GM18520 (cell line): ENCODE measurements around the gene KIF22.

Experiments
- ATAC-seq: cut with Tn5 transposase; IDR thresholded peaks from one replicate; pipeline ENCODE4 v1.9.1; 2021; ENCODE audit not compliant: unreplicated experiment

KIF22 gene

DNA sequence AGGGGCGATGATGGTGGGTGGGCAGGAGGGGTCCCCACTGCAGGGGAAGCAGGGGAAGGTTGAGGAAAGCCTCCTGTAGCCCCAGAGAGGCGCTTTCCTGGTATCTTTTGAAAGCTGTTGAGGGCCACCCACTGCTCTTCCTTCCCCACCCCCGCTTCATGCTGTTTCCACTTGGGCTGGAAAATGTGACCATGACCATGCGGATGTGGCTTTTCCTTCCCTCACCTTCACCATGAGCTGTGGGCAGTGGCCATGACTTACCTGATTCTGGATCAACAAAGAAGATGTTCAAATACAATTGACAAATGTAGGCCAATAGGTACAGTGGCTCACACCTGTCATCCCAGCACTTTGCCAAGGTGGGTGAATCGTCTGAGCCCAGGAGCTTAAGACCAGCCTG lies 43.5 kb downstream of the KIF22 start:
- ATAC-seq, result no peak

DNA sequence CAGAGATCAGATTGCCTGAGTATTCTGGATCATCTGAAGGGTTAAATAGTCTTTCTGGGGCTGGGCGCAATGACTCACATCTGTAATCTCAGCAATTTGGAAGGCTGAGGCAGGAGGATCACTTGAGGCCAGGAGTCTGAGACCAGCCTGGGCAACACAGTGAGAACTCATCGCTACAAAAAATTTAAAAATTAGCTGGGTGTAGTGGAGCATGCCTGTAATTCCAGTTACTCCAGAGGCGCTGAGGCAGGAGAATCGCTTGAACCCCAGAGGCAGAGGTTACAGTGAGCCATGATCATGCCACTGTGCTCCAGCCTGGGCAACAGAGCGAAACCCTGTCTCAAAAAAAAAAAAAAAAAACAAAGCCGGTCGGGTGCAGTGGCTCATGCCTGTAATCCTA lies 45.4 kb downstream of the KIF22 start:
- no peak for ATAC-seq

DNA sequence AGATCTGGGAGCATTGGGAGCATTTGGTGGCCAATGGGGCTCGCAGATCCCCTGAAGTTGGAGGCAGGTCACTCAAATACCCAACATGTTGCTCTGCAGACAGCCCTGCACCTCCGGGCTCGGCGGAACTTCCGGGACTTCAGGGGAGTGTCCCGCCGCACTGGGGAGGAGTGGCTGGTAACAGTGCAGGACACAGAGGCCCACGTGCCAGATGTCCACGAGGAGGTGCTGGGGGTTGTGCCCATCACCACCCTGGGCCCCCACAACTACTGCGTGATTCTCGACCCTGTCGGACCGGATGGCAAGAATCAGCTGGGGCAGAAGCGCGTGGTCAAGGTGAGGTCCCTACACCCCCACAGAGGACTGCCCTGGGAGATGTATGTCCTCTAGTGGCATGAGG lies 46.1 kb downstream of the KIF22 start:
- ATAC-seq, result no peak

DNA sequence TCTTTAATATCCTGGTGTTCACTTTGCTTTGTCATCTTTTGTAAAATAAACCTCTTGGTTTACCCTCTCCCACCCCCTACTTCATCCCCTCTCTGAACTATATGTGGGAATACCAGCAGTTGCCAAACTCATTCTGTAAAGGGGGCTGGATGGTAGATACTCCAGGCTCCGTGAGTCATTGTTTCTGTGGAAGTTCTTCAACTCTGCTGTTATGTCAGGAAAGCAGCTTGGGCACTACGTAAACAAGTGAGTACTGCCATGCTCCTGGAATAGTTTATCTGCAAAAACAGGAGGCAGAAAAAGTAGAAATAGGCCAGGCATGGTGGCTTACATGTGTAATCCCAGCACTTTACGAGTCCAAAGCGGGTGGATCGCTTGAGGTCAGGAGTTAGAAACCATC lies 47.3 kb downstream of the KIF22 start:
- no peak for ATAC-seq

DNA sequence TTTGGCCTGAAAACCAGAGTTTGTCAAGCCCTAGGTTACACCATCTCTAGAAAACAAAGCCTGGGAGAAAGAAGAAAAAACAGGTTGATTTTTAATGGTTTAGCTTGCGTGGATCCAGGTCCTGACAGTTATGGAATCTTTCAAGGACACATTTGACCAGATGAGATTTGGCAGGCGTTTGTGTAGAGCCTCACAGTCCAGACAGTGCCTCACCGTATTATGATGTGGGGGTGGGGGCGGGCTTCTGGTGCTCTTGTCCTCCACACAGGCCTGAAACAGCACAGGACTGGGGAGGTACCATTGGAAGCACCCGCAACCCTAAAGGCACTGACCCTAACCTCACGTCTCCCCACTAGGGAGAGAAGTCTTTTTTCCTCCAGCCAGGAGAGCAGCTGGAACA lies 49.3 kb downstream of the KIF22 start:
- ATAC-seq, result no peak

DNA sequence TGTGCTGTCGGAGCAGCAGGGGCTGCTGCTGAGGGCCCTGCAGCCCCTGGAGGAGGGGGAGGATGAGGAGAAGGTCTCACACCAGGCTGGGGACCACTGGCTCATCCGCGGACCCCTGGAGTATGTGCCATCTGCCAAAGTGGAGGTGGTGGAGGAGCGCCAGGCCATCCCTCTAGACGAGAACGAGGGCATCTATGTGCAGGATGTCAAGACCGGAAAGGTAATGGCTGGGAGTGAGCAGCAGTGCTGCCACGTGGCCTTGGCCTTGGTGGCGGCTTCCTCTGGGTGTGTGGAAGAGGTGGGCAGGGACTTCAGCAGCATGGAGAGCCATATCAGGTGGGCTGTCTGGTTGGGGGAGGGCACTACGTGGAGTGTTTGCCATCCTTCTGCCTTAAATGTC lies 49.7 kb downstream of the KIF22 start:
- ATAC-seq, result no peak

DNA sequence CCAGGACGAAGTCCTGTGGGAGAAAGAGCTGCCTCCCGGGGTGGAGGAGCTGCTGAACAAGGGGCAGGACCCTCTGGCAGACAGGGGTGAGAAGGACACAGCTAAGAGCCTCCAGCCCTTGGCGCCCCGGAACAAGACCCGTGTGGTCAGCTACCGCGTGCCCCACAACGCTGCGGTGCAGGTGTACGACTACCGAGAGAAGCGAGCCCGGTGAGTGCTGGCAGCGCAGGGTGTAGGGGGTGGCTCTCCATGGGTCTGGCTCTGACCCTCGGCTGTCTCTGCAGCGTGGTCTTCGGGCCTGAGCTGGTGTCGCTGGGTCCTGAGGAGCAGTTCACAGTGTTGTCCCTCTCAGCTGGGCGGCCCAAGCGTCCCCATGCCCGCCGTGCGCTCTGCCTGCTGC lies 51.1 kb downstream of the KIF22 start:
- no peak for ATAC-seq

DNA sequence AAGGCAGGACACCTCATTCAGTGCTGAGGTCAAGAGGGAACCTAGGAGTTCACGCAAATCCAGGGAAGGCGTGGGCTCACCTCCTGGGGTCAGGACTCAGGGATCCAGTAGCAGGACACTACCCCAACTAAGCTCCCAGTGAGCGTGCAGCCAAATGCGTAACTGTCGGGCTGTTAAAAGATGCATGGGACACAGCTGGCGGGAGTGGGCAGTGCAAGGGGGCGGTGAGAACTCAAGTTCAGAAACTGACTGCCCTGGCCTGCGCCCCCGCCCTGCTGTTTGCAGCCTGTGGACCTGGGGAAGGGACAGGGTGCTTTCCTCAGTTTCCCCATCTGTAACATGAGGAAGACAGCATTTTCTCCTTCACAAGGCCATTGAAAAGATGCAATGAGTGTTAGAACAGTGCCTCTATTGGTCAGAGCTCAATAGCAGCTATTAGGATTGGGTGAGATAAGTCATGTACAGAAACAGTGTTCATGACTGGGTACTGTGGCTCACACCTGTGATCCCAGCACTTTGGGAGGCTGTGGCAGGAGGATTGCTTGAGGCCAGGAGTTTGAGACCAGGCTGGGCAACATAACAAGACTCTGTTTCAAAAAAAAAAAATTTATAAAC lies 52.3 kb downstream of the KIF22 start:
- ATAC-seq, result no peak

DNA sequence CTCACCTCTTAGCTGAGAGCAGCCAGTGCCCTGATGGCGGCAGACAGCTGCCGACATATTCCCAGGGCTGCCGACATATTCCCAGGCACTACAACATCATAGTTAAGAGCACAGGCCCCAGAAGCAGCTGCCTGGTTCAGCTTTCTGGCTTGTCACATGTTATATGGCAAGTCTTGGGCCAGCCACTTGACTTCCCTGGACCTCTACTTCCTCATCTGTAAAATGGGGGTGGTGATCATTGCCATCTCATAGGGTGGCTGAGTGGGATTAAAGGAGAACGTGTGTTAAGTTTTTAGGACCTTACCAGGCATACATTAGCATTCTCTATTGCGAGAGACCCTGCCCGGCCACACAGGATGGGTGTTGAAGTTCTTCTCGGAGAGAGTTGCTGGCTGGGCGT lies 53.4 kb downstream of the KIF22 start:
- no peak for ATAC-seq

DNA sequence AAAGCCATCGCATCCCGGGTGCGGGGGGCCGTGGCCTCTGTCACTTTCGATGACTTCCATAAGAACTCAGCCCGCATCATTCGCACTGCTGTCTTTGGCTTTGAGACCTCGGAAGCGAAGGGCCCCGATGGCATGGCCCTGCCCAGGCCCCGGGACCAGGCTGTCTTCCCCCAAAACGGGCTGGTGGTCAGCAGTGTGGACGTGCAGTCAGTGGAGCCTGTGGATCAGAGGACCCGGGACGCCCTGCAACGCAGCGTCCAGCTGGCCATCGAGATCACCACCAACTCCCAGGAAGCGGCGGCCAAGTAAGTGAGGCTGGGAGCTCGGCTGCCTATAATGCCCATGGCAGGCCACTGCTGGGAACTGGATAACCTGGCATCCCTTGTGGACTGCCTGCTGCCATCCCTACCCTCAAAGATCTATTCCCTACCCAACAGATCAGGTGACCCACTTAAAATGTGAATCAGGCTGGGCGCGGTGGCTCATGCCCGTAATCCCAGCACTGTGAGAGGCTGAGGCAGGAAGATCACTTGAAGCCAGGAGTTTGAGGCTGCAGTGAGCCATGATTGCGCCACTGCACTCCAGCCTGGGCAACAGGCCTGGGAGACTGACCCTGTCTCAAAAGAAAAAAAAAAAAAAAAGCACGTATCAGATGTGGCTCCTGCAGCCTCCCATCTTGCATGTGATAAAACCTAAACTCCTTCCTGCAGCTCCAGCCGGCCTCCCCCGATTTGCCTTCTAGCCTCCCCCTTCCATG lies 54.2 kb downstream of the KIF22 start:
- ATAC-seq, result no peak

DNA sequence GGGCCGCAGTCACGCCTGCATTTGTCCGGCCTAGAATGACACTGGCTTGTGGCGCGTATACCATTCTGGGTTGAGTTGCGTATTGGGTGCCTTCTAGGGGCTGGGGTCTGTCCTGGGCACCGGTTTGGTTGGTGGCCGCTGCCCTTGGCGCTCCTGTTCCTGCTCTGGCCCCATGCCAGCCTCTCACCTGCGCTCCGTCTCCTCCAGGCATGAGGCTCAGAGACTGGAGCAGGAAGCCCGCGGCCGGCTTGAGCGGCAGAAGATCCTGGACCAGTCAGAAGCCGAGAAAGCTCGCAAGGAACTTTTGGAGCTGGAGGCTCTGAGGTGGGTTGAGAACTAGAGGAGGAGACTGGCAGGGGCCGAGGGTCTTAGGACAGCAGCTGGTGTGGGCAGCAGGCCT lies 55.1 kb downstream of the KIF22 start:
- ATAC-seq, result no peak

DNA sequence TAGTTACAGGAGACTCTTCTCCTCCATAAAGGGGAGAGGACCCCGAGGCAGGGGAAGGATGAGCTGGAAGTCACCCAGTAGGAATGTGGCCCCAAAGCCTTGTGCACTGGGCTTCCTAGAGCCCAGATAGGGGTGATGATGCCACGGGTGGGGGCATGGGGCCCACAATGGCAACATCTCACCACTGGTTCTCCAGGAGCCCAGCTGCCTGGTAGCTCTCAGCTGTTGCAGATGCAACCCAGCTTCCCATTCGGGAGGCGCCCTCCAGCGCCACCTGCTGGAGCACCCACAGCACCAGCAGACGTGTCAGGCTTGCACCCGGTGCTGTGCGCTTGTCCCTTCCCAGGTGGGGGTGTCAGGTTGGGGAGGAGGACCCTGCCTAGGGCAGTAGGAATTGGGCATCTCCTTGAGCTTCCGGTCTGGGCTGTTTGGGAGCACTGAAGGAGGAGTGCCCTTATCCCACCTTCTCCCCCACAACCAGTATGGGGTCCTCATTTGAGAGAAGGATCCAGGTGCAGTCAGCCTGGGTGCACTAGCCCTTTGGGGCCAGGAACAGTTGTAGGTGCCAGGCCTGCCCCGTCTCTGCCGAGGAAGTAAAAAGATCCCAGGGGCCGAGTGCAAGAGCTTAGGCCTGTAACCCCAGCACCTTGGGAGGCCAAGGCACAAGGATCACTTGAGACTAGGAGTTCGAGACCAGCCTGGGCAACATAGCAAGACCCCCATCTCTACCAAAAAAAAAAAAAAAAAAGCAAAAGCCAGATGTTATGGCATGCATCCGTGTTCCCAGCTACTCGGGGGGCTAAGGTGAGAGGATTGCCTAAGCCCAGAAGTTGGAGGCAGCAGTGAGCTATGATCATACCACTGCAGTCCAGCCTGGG lies 58.1 kb downstream of the KIF22 start:
- no peak for ATAC-seq

DNA sequence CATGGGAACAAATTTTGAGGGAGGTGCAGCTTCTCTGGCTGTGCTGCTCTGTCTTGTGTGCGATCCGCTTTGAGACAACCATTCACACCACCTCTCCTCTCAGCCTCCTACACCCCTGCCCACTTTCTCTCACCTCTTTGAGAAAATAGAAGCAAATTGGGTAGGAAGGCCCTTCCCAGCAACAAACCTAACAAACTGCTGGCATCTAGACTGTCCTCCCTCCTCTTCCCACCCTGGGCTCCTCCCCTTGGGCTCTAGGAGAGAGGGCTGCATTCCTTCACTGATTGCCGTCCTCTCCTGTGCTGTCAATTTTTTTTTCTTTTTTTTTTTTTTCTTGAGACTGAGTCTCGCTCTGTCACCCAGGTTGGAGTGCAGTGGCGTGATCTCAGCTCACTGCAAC lies 59.0 kb downstream of the KIF22 start:
- ATAC-seq, result no peak

DNA sequence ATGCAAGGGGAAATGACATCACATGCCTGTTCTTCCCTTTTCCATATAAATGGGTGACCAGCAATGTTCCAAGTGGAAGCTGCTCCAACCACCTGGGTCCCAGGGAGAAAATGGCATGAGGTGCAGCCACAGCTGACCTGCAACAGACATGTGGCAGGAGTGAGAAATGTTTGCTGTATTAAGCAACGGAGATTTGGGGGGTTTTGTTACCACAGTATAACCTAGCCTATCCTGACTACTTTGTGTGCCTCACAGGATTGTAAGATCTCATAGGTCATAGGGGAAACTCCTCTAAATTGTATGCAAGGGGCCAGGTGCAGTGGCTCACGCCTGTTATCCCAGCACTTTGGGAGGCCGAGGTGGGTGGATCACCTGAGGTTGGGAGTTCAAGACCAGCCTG lies 60.4 kb downstream of the KIF22 start:
- ATAC-seq, result no peak

DNA sequence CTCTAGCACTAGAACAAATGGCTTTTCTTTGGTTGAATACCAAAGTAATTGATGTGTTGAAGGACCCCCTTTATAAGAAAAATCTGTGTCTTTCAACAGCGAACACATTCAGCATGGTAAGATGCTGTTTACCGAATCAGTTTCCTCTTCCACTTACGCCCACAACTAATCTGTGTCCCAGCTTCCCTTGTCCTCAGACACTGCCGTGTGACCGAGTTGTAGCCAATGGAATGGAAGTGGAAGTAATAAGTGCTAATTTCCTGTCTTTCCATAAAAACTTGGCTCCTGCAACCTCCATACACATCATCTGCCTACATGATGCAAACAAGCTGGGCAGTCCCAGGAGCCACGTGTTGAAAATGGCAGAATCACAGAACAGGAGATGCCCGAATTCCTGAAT lies 62.1 kb downstream of the KIF22 start:
- no peak for ATAC-seq

DNA sequence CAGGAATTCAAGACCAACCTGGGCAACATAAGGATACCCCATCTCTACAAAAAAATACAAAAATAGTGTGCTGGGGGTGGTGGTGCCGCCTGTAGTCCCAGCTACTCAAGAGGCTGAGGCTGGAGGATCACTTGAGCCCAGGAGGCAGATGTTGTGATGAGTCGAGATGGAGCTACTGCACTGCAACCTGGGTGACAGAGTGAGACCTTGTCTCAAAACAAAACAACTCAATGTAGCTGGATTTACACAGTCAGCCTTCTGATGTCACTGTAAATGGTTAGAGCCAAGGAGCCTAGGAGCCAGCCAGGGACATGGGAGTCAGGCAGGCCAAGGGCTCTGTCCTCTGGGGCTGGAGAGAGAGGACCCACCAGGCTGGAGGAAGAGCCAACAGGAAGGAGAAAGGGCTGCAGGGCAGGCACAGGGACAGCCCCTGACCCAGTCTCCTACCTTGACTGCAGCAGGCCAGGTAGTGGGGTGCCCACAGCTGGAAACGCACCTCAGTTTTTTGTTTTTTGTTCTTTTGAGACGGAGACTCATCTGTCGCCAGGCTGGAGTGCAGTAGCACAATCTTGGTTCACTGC lies 64.1 kb downstream of the KIF22 start:
- no peak for ATAC-seq
